ENCODE results near the gene CRIM1. TPM values are rescaled to one million over a fixed set of nuclear protein-coding genes. Genes with fewer than 3 reads are reported as not detected.

The CRIM1 gene
- total and polyA plus RNA-seq, 7 experiments from 2014 or later, result 0.10 to 7.1 (median 0.92) TPM

GRCh38 chr2:36415381-36416022 is 59.9 kb downstream of the CRIM1 start:
- Mint-ChIP-seq H3K4me1 (peaks cover 0 to 9% (median 4%) of the 10 kb centered on the region in 7 donors), H3K36me3 (no peaks in the 10 kb centered on the region), H3K4me3 (no peak overlapping the region), H3K27ac (no peak overlapping the region), H3K27me3 (peaks cover 0 to 1% (median 0%) of the 10 kb centered on the region in 5 donors), H3K9me3 (peaks cover 0 to 2% (median 0%) of the 10 kb centered on the region in 11 donors)
- Histone ChIP-seq H3K27ac (ENCODE audit: low read depth, low read length) (no peak overlapping the region), H3K9me3 (ENCODE audit: control insufficient read depth in 2 of 3, low read length in 3 of 3) (no peaks in the 10 kb centered on the region), H3K4me1 (ENCODE audit: control insufficient read depth in 2 of 2, insufficient read depth in 2 of 2, low read length in 2 of 2) (no peaks in the 10 kb centered on the region), H3K4me3 (ENCODE audit: low read length) (no peak overlapping the region), H3K36me3 (ENCODE audit: control insufficient read depth in 2 of 3, insufficient read depth in 3 of 3, low read length in 3 of 3) (no peaks in the 10 kb centered on the region), H3K27me3 (ENCODE audit: control insufficient read depth in 2 of 2, insufficient read depth in 2 of 2, low read length in 2 of 2) (no peaks in the 10 kb centered on the region)
- ChIA-PET POLR2A (no interaction called here), CTCF (no interaction called here)
- intact Hi-C loops (cut with micrococcal nuclease), result no loop called here
- ATAC-seq, result no peak
- DNase-seq, result no peak

- intact Hi-C loops (cut with micrococcal nuclease), result no loop called here
- H3K27me3 Mint-ChIP-seq, result peaks cover 0 to 1% (median 0%) of the 10 kb centered on the region in 5 donors
- Histone ChIP-seq H3K4me3 (ENCODE audit: low read length) (no peak overlapping the region), H3K36me3 (ENCODE audit: control insufficient read depth in 2 of 3, insufficient read depth in 3 of 3, low read length in 3 of 3) (no peaks in the 10 kb centered on the region), H3K9me3 (ENCODE audit: control insufficient read depth in 2 of 3, low read length in 3 of 3) (no peaks in the 10 kb centered on the region), H3K27ac (ENCODE audit: low read depth, low read length) (no peak overlapping the region), H3K4me1 (ENCODE audit: control insufficient read depth in 2 of 2, insufficient read depth in 2 of 2, low read length in 2 of 2) (no peaks in the 10 kb centered on the region), H3K27me3 (ENCODE audit: control insufficient read depth in 2 of 2, insufficient read depth in 2 of 2, low read length in 2 of 2) (no peaks in the 10 kb centered on the region)
- H3K36me3 Mint-ChIP-seq, result no peaks in the 10 kb centered on the region
- ATAC-seq (no peak), DNase-seq (no peak)
- CTCF ChIA-PET, result no interaction called here
- H3K4me3 Mint-ChIP-seq, result no peak overlapping the region
- peaks cover 0 to 2% (median 0%) of the 10 kb centered on the region in 11 donors for H3K9me3 Mint-ChIP-seq
- H3K4me1 Mint-ChIP-seq, result peaks cover 0 to 9% (median 4%) of the 10 kb centered on the region in 7 donors
- POLR2A ChIA-PET, result no interaction called here
- H3K27ac Mint-ChIP-seq, result no peak overlapping the region
Observed at GRCh38 chr2:36416370-36417165, 61.0 kb downstream of the CRIM1 start.

GRCh38 chr2:36420569-36421181 is 65.1 kb downstream of the CRIM1 start:
- Mint-ChIP-seq H3K4me3 (no peak overlapping the region), H3K36me3 (no peaks in the 10 kb centered on the region), H3K9me3 (peaks cover 0 to 2% (median 0%) of the 10 kb centered on the region in 11 donors), H3K27ac (no peak overlapping the region), H3K27me3 (no peaks in the 10 kb centered on the region), H3K4me1 (peaks cover 0 to 9% (median 4%) of the 10 kb centered on the region in 7 donors)
- no peak overlapping the region for H3K27ac ChIP-seq (ENCODE audit: low read depth, low read length)
- ATAC-seq (no peak), DNase-seq (no peak)
- no peaks in the 10 kb centered on the region for H3K27me3 ChIP-seq (ENCODE audit: control insufficient read depth in 2 of 2, insufficient read depth in 2 of 2, low read length in 2 of 2)
- ChIA-PET CTCF (no interaction called here), POLR2A (no interaction called here)
- no peaks in the 10 kb centered on the region for H3K36me3 ChIP-seq (ENCODE audit: control insufficient read depth in 2 of 3, insufficient read depth in 3 of 3, low read length in 3 of 3)
- H3K9me3 ChIP-seq (ENCODE audit: control insufficient read depth in 2 of 3, low read length in 3 of 3), result no peaks in the 10 kb centered on the region
- no peak overlapping the region for H3K4me3 ChIP-seq (ENCODE audit: low read length)
- intact Hi-C loops (cut with micrococcal nuclease), result no loop called here
- H3K4me1 ChIP-seq (ENCODE audit: control insufficient read depth in 2 of 2, insufficient read depth in 2 of 2, low read length in 2 of 2), result no peaks in the 10 kb centered on the region

GRCh38 chr2:36421379-36421778 is 65.8 kb downstream of the CRIM1 start:
- peaks cover 0 to 9% (median 4%) of the 10 kb centered on the region in 7 donors for H3K4me1 Mint-ChIP-seq
- POLR2A ChIA-PET, result no interaction called here
- CTCF ChIA-PET, result no interaction called here

GRCh38 chr2:36423172-36423571 is 67.6 kb downstream of the CRIM1 start:
- Mint-ChIP-seq H3K36me3 (no peaks in the 10 kb centered on the region), H3K9me3 (peaks cover 0 to 2% (median 0%) of the 10 kb centered on the region in 11 donors), H3K4me3 (no peak overlapping the region), H3K27ac (no peak overlapping the region), H3K27me3 (no peaks in the 10 kb centered on the region), H3K4me1 (peaks cover 0 to 9% (median 4%) of the 10 kb centered on the region in 7 donors)
- DNase-seq, result no peak
- no peak for ATAC-seq
- intact Hi-C loops (cut with micrococcal nuclease), result no loop called here
- Histone ChIP-seq H3K4me1 (ENCODE audit: control insufficient read depth in 2 of 2, insufficient read depth in 2 of 2, low read length in 2 of 2) (no peaks in the 10 kb centered on the region), H3K36me3 (ENCODE audit: control insufficient read depth in 2 of 3, insufficient read depth in 3 of 3, low read length in 3 of 3) (no peaks in the 10 kb centered on the region), H3K27me3 (ENCODE audit: control insufficient read depth in 2 of 2, insufficient read depth in 2 of 2, low read length in 2 of 2) (no peaks in the 10 kb centered on the region), H3K4me3 (ENCODE audit: low read length) (no peak overlapping the region), H3K9me3 (ENCODE audit: control insufficient read depth in 2 of 3, low read length in 3 of 3) (no peaks in the 10 kb centered on the region), H3K27ac (ENCODE audit: low read depth, low read length) (no peak overlapping the region)
- ChIA-PET POLR2A (no interaction called here), CTCF (interaction anchor here (0.5 kb wide), 1 partner anchor 145 kb away, joined by 3 read pairs; no protein-coding TSS in a partner anchor)

More at GRCh38 chr2:36421379-36421778, 65.8 kb downstream of the CRIM1 start:
- H3K27ac ChIP-seq (ENCODE audit: low read depth, low read length), result no peak overlapping the region
- ATAC-seq (no peak), DNase-seq (no peak)
- H3K27me3 ChIP-seq (ENCODE audit: control insufficient read depth in 2 of 2, insufficient read depth in 2 of 2, low read length in 2 of 2), result no peaks in the 10 kb centered on the region
- Mint-ChIP-seq H3K27me3 (no peaks in the 10 kb centered on the region), H3K27ac (no peak overlapping the region), H3K36me3 (no peaks in the 10 kb centered on the region), H3K4me3 (no peak overlapping the region), H3K9me3 (peaks cover 0 to 2% (median 0%) of the 10 kb centered on the region in 11 donors)
- intact Hi-C loops (cut with micrococcal nuclease), result no loop called here
- no peaks in the 10 kb centered on the region for H3K9me3 ChIP-seq (ENCODE audit: control insufficient read depth in 2 of 3, low read length in 3 of 3)
- H3K36me3 ChIP-seq (ENCODE audit: control insufficient read depth in 2 of 3, insufficient read depth in 3 of 3, low read length in 3 of 3), result no peaks in the 10 kb centered on the region
- H3K4me3 ChIP-seq (ENCODE audit: low read length), result no peak overlapping the region
- H3K4me1 ChIP-seq (ENCODE audit: control insufficient read depth in 2 of 2, insufficient read depth in 2 of 2, low read length in 2 of 2), result no peaks in the 10 kb centered on the region

- no peaks in the 10 kb centered on the region for H3K27me3 ChIP-seq (ENCODE audit: control insufficient read depth in 2 of 2, insufficient read depth in 2 of 2, low read length in 2 of 2)
- DNase-seq, result no peak
- Mint-ChIP-seq H3K27ac (no peak overlapping the region), H3K9me3 (peaks cover 0 to 2% (median 0%) of the 10 kb centered on the region in 11 donors), H3K4me3 (no peak overlapping the region), H3K4me1 (peaks cover 0 to 9% (median 4%) of the 10 kb centered on the region in 7 donors), H3K27me3 (no peaks in the 10 kb centered on the region), H3K36me3 (no peaks in the 10 kb centered on the region)
- ChIA-PET CTCF (no interaction called here), POLR2A (no interaction called here)
- H3K4me1 ChIP-seq (ENCODE audit: control insufficient read depth in 2 of 2, insufficient read depth in 2 of 2, low read length in 2 of 2), result no peaks in the 10 kb centered on the region
- H3K27ac ChIP-seq (ENCODE audit: low read depth, low read length), result no peak overlapping the region
- no peaks in the 10 kb centered on the region for H3K9me3 ChIP-seq (ENCODE audit: control insufficient read depth in 2 of 3, low read length in 3 of 3)
- no peaks in the 10 kb centered on the region for H3K36me3 ChIP-seq (ENCODE audit: control insufficient read depth in 2 of 3, insufficient read depth in 3 of 3, low read length in 3 of 3)
- ATAC-seq, result no peak
- H3K4me3 ChIP-seq (ENCODE audit: low read length), result no peak overlapping the region
- intact Hi-C loops (cut with micrococcal nuclease), result no loop called here
Observed at GRCh38 chr2:36423619-36424120, 68.1 kb downstream of the CRIM1 start.

Data from naive thymus-derived CD4-positive, alpha-beta T cell (primary cell).